Activated naive CD8-positive, alpha-beta T cell treated with anti-CD3 and anti-CD28 coated beads, Interleukin-2, amount 10 ng/mL, durations not matched to agents 7 days and 5 days (primary cell): ENCODE measurements around the gene HAUS7. TPM values are rescaled to one million over a fixed set of nuclear protein-coding genes. Genes with fewer than 3 reads are reported as not detected.
"Not testable (repeated sequence)": the region's sequence is repeated elsewhere in the genome, so short reads cannot be mapped to it uniquely, and the experiment has no call there.

Source experiments
- ATAC-seq: fragments of 150-1000 bp; cut with Tn5 transposase; one replicate; pipeline ENCODE4 v1.10.0; 2021; ENCODE audit warnings: low read depth, moderate library complexity
- POLR2A ChIA-PET: fragments of 350-600 bp; sonication (Branson Sonifier 250); formaldehyde crosslinking; loops from one replicate; lab custom pipeline; 2021; ENCODE audit warnings: antibody characterized with exemption; lab: Charles Lee
- DNase-seq: peaks from one replicate; pipeline ENCODE4 v3.0.0; 2021
- H3K27ac Mint-ChIP-seq: one replicate; pipeline ENCODE4 v1.8.0; 2022; ENCODE audit warnings: mild to moderate bottlenecking, mixed read lengths
- H3K27me3 Mint-ChIP-seq: one replicate; pipeline ENCODE4 v1.8.0; 2022; ENCODE audit warnings: mild to moderate bottlenecking, moderate library complexity, mixed read lengths
- H3K36me3 Mint-ChIP-seq: one replicate; pipeline ENCODE4 v1.8.0; 2021; ENCODE audit warnings: mild to moderate bottlenecking, mixed read lengths
- H3K4me1 Mint-ChIP-seq: one replicate; pipeline ENCODE4 v1.8.0; 2021; ENCODE audit warnings: mixed read lengths
- H3K4me3 Mint-ChIP-seq: one replicate; pipeline ENCODE4 v1.8.0; 2022; ENCODE audit warnings: mild to moderate bottlenecking, moderate library complexity, mixed read lengths
- H3K9me3 Mint-ChIP-seq: one replicate; pipeline ENCODE4 v1.8.0; 2021; ENCODE audit warnings: mixed read lengths
- total RNA-seq, 2 experiments: library from RNA; stranded (reverse); gene quantifications; one replicate each; pipeline ENCODE4 v1.2.3, GENCODE V29; 2021

The HAUS7 gene
- total RNA-seq, 2 experiments from 2014 or later = 35.4 to 36.5 TPM

DNA sequence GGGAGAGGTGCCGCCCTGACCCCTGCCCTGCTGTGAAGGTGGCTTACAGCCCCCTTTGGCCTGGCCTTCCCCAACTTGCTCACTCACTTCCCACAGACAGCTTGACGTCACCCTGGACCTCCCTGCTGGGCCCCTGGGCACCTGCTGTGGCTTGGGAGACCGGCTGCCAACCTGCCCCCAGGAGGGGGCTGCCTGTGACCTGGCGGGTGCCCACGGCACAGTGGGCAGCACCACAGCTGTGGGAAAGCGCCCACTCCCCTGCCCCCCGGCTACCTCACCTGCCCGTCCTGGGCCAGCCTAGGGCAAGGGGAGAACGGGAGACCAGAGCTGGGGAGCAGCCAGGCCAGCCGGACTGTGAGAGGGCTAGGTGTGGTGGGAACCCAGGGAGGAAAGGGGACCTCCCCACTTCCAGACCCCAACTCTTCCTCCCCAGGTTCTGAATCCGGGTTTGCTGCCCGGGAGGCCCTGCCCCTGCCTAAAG lies 61.5 kb downstream of the HAUS7 start:
- Mint-ChIP-seq H3K4me1 (peaks cover 7% of the 10 kb centered on the region), H3K4me3 (no peak overlapping the region), H3K9me3 (no peaks in the 10 kb centered on the region), H3K27ac (no peak overlapping the region), H3K36me3 (no peaks in the 10 kb centered on the region), H3K27me3 (peaks cover 6% of the 10 kb centered on the region)
- ATAC-seq (no peak), DNase-seq (no peak)
- POLR2A ChIA-PET = no interaction called here

DNA sequence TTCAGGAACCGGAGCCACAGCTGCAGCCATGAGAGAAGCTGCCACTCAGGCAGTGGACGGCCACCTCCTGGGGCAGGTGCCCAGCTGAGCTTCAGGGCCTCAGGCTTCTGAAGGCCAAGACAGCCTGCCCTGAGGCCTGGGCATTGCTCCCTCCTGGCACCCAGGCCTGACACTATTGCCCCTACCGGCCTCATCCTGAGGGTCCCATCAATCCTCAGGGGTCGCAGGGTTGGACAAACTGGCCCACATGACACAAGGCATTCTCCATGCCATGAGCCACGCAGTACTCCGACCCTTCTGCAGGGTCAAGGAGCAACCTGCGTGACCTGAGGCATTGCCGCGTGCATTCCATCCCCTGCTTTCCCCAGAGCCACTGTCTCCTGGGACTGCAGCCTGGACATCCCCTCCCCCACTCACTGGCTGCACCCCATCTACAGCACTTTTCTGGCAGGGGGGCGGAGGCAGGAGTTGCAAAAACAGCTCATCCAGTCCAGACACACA lies 62.1 kb downstream of the HAUS7 start:
- no peak for DNase-seq
- POLR2A ChIA-PET = no interaction called here
- Mint-ChIP-seq H3K36me3 (no peaks in the 10 kb centered on the region), H3K4me1 (peaks cover 7% of the 10 kb centered on the region), H3K4me3 (no peak overlapping the region), H3K9me3 (no peaks in the 10 kb centered on the region), H3K27ac (no peak overlapping the region), H3K27me3 (peaks cover 9% of the 10 kb centered on the region)
- ATAC-seq = no peak

DNA sequence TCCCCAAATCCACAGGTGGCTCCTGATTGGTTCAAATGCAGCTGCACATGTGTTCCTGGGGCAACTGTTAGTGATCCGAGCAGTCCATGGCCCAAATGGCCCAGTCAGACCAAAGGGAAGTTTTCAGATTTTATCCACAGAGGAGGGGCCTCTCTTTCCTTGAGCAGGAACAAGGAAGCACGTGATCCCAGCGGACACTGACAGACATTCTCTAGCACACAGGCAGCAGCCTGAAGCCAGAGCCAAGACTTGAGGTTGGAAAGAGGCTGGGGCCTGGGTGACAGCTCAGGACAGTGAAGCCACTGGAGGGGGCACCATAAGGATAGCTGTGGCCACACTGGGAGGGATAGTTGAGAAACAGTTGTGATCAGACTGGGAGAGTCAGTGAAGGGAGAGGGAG lies 62.6 kb downstream of the HAUS7 start:
- Mint-ChIP-seq H3K9me3 (no peaks in the 10 kb centered on the region), H3K4me3 (no peak overlapping the region), H3K36me3 (no peaks in the 10 kb centered on the region), H3K4me1 (peaks cover 7% of the 10 kb centered on the region), H3K27ac (no peak overlapping the region), H3K27me3 (peaks cover 13% of the 10 kb centered on the region)
- ATAC-seq (no peak), DNase-seq (no peak)
- POLR2A ChIA-PET = no interaction called here

DNA sequence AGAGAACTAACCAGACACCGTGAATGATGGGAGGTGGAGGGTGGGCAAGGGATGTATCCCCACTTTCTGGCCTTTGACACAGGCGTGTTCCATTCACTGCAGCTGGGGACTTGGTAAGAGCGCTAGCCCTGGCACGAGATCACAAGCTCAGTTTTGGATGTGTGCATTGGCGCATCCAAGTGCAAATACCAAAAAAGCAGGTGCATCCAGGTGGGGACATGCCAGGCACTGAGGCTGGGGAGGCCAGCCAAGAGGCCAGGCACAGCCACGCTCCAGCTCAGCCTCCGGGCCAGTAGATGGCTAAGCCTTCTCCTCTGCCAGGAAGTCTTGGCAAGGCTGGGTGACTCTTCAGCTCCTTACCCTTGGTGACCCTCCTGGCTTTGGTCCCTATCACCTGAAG lies 63.5 kb downstream of the HAUS7 start:
- peaks cover 1% of the 10 kb centered on the region for H3K4me1 Mint-ChIP-seq
- no peak overlapping the region for H3K4me3 Mint-ChIP-seq
- H3K36me3 Mint-ChIP-seq = no peaks in the 10 kb centered on the region
- peaks cover 12% of the 10 kb centered on the region for H3K27me3 Mint-ChIP-seq
- H3K9me3 Mint-ChIP-seq = no peaks in the 10 kb centered on the region
- DNase-seq (no peak), ATAC-seq (no peak)
- POLR2A ChIA-PET = no interaction called here
- H3K27ac Mint-ChIP-seq = no peak overlapping the region

DNA sequence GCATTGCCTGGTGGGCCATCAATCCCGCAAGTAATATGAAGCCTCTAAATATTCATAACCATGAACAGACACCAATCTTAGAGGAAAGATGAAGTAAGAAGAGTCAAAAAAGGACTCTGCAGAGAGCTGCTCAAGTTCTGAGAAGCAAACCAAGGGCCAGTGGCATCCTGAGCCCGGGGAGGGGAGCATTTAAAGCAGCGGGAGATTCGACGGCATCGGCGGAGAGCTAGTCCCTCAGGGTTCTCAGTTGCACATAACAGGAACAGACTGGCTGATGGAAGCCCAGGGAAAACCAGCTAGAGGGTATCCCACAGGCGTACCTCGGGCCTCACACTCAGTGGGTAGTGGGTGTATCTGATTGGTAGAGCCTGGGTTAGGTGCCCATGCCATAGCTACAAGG lies 64.4 kb downstream of the HAUS7 start:
- peaks cover 10% of the 10 kb centered on the region for H3K27me3 Mint-ChIP-seq
- H3K4me3 Mint-ChIP-seq = no peak overlapping the region
- POLR2A ChIA-PET = no interaction called here
- H3K4me1 Mint-ChIP-seq = no peaks in the 10 kb centered on the region
- H3K27ac Mint-ChIP-seq = no peak overlapping the region
- H3K9me3 Mint-ChIP-seq = no peaks in the 10 kb centered on the region
- ATAC-seq = no peak
- DNase-seq = no peak
- no peaks in the 10 kb centered on the region for H3K36me3 Mint-ChIP-seq

DNA sequence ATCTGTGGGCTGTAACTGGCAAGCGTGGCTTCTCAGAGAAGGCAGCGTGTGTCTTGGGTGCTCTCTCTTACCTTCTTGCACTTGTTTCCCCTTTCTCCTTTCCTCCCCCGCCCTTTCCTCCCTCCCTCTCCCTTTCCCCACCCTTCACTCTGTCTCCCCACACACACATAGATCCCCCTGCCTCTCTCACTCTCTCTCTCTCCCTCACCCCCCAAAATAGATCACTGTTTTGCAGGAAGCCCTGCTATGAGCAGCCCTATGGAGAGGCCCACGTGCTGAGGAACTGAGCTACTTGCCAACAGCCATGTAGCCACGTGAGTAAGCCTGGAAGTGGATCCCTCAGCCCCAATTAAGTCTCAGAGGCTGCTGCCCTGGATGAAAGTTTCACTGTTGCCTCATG lies 65.0 kb downstream of the HAUS7 start:
- Mint-ChIP-seq H3K27ac (no peak overlapping the region), H3K27me3 (peaks cover 10% of the 10 kb centered on the region), H3K4me1 (no peaks in the 10 kb centered on the region), H3K4me3 (no peak overlapping the region), H3K9me3 (no peaks in the 10 kb centered on the region), H3K36me3 (no peaks in the 10 kb centered on the region)
- POLR2A ChIA-PET = no interaction called here
- DNase-seq (no peak), ATAC-seq (no peak)

DNA sequence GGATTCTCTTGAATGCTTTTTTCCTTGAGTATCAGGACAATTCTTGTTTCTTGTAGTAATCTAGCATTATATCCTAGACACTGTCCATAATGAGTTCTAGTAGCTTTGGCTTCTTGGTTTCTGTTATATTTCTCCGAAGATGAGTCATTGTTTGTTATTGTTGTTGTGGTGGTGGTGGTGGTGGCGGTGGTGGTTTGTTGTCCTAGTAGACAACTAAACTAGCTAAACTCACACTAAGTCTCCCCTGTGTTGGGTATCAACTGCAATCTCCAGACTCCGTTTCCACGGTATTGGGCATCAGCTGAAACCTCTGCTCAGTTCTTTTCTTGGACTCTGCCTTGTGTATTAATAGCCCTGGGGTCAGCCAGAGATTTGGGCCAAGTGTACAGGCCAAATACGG lies 66.0 kb downstream of the HAUS7 start:
- ATAC-seq, H3K36me3 Mint-ChIP-seq, H3K9me3 Mint-ChIP-seq, H3K4me1 Mint-ChIP-seq, H3K27ac Mint-ChIP-seq, POLR2A ChIA-PET, H3K4me3 Mint-ChIP-seq, DNase-seq: not testable (repeated sequence)
- peaks cover 10% of the 10 kb centered on the region for H3K27me3 Mint-ChIP-seq

DNA sequence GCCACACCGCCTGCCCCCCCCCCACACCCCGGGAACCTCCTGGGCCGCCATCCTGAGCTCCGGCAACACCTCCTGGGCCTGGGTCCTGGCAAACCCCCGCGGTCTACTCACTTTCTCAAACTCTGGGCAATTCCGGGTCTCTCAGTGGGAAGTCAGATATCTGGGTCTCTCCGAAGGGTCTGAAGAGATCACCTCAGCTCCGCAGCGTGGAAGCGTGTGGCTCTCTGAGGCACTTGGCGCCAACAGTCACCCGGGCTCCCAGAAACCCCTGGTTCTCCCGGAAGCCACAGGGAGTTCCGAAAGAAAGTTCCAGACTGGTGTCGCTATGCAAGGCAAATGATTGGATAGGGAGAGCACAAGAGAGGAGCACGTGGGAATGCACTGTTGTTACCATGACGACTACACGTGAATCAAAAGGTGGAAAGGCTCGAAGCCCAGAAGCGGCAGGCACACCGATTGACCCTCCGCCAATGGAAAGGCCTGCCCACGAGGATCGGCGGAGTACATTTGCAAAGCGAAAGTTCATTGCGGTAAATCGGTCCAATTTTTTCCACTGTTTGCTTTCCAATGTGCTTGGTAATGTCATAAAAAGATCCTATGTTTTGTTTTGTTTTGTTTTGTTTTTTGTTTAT lies 69.1 kb downstream of the HAUS7 start, which contains the start of gene PNMA6E:
PNMA6E (minus strand) TSS at position 218 of the 632 bp plus-strand sequence. CDS start 2,501 bp downstream, outside the sequence.
- H3K4me3 Mint-ChIP-seq = no peak within 1 kb of the TSS
- ATAC-seq = no peak
- POLR2A ChIA-PET = no interaction called here
- peaks cover 4% of the 10 kb centered on the region for H3K4me1 Mint-ChIP-seq
- H3K27ac Mint-ChIP-seq = no peak within 1 kb of the TSS
- H3K9me3 Mint-ChIP-seq = no peaks in the 10 kb centered on the region
- no peaks in the 10 kb centered on the region for H3K36me3 Mint-ChIP-seq
- H3K27me3 Mint-ChIP-seq = peaks cover 10% of the 10 kb centered on the region
- DNase-seq = no peak

DNA sequence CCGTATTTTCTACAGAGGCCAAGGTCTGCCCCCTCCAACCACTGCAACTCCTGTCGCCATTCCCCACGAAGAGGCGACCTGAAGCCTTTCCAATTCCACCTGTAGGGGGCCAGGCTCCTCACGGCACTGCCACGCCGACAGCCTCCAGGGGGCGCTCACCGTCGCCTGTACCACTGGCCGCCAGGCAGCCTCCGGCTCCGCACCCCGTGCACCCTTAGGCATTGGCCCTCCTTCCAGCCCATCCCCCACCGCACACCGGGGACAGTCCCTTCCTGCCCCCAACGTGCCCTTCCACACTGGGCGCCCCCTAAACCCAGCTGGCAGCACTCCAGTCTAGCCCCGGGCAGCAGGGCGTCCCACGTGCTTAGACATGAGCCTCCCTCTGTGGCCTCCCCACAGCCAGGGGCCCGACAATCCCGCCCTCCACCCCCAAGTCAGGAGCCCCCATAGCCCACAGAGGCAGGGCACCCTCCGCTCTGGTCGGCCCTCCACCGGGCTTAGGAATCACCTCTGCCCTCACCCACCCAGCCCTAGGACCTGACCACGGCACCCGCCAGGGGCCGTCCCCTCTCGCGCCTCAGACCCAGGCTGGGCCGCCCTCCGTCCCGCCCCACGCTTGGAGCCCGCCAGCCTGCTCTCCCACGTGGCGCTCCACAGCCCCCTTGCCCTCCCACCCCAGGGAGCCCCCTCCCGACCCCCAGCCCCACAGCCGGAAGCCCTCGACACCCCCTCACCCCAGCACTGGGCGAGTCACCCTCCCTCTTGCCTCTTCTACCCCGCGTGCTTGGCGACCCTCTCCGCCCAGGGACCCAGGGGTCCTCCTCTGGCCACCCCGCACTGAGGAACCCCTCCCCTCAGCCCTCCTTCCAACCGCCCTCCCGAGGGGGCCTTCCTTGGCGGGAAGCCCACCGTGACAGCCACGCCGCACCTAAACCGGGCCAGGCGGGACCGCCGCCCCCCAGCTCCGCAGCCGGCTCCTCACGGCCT lies 69.9 kb downstream of the HAUS7 start:
- DNase-seq (peak; percentile 73), ATAC-seq (peak; percentile 72)
- Mint-ChIP-seq H3K36me3 (no peaks in the 10 kb centered on the region), H3K4me1 (peaks cover 4% of the 10 kb centered on the region), H3K9me3 (no peaks in the 10 kb centered on the region), H3K27me3 (peaks cover 10% of the 10 kb centered on the region), H3K27ac (no peak overlapping the region), H3K4me3 (no peak overlapping the region)
- POLR2A ChIA-PET = no interaction called here

DNA sequence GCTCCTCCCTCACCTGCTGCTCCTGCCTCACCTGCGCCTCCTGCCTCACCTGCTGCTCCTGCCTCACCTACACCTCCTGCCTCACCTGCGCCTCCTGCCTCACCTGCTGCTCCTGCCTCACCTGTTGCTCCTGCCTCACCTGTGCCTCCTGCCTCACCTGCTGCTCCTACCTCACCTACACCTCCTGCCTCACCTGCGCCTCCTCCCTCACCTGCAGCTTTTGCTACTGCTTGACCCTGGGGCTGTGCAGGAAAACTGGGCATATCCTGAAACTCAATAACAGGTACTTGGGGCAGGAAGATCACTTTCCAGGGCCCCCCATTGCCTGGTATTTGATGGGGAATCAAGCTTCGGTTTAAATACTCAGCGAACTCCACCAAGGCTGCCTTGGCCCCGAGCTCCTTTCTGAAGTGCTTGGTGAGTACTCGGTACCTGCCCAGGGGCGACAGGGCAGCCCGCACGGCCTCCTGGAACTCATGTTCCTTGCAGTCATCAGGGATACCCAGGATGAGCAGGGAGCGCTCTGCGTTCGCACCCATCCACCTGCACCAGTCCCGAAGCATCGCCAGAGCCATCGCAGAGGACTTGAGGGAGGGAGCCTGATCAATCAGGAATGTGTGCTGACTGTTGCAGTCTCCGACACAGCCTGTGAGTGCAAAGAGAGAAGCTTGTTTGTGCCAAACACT lies 72.0 kb downstream of the HAUS7 start:
- no peaks in the 10 kb centered on the region for H3K9me3 Mint-ChIP-seq
- ATAC-seq (no peak), DNase-seq (no peak)
- H3K27me3 Mint-ChIP-seq = peaks cover 6% of the 10 kb centered on the region
- H3K4me3 Mint-ChIP-seq = no peak overlapping the region
- H3K27ac Mint-ChIP-seq = no peak overlapping the region
- no peaks in the 10 kb centered on the region for H3K36me3 Mint-ChIP-seq
- POLR2A ChIA-PET = no interaction called here
- peaks cover 4% of the 10 kb centered on the region for H3K4me1 Mint-ChIP-seq

Other genes starting within 250 kb of the HAUS7 start
- gene PNMA6F, start 148.8 kb downstream of the HAUS7 start, total RNA-seq = not detected
- gene ZNF275, start 136.4 kb downstream of the HAUS7 start, total RNA-seq = 10 to 100 TPM; 22.6 to 24.6 TPM
- gene PNMA6E, start 69.2 kb downstream of the HAUS7 start, total RNA-seq = not detected
- gene ZFP92, start 59.1 kb downstream of the HAUS7 start, total RNA-seq = 1 to 10 TPM; 1.1 to 1.2 TPM
- gene TREX2, start 24.5 kb downstream of the HAUS7 start, total RNA-seq = 1 to 10 TPM; 2.2 to 3.1 TPM
- gene BGN, start 24.4 kb upstream of the HAUS7 start, total RNA-seq = not detected
- gene ATP2B3, start 47.1 kb upstream of the HAUS7 start, total RNA-seq = not detected
- gene CCNQ, start 128.6 kb upstream of the HAUS7 start, total RNA-seq = 10 to 100 TPM; 19.0 to 19.7 TPM
- gene DUSP9, start 176.6 kb upstream of the HAUS7 start, total RNA-seq = not detected
- gene PNCK, start 203.2 kb upstream of the HAUS7 start, total RNA-seq = 1 to 10 TPM in 1 of 2 experiments, under 1 TPM in 1; 0.79 to 1.1 TPM
- gene SLC6A8, start 217.3 kb upstream of the HAUS7 start, total RNA-seq = 1 to 10 TPM; 1.7 to 1.9 TPM